DOHH2 (cell line): Measurements from ENCODE around the gene ANXA5.

Experiments used
- H3F3A ChIP-seq: fragments of 200-600 bp; sonication (generic), shearing (Covaris generic); 2 replicates; pipeline ENCODE4 v1.6.0; 2016; ENCODE audit warnings: antibody characterized with exemption, mild to moderate bottlenecking; ENCODE audit not compliant: control insufficient read depth, insufficient read depth
- H3K27ac ChIP-seq: fragments of 200-600 bp; sonication (generic); 2 replicates; pipeline ENCODE4 v1.5.1; 2014; ENCODE audit warnings: low read depth, mild to moderate bottlenecking, low read length, moderate library complexity
- H3K27me3 ChIP-seq: fragments of 200-600 bp; sonication (generic); 2 replicates; pipeline ENCODE4 v1.6.1; 2014; ENCODE audit warnings: mild to moderate bottlenecking, low read length, mixed read lengths; ENCODE audit not compliant: control insufficient read depth
- H3K36me3 ChIP-seq: fragments of 200-600 bp; sonication (generic); 2 replicates; pipeline ENCODE4 v1.6.1; 2014; ENCODE audit warnings: mild to moderate bottlenecking, low read length, moderate library complexity, mixed read lengths; ENCODE audit not compliant: control insufficient read depth
- H3K4me1 ChIP-seq: fragments of 200-600 bp; sonication (generic); 2 replicates; pipeline ENCODE4 v1.6.1; 2014; ENCODE audit warnings: mild to moderate bottlenecking, low read length, mixed read lengths; ENCODE audit not compliant: control insufficient read depth
- H3K4me2 ChIP-seq: fragments of 200-600 bp; sonication (generic); 2 replicates; pipeline ENCODE4 v1.6.0; 2014; ENCODE audit warnings: mild to moderate bottlenecking, low read length, moderate library complexity
- H3K4me3 ChIP-seq: fragments of 200-600 bp; sonication (generic); 2 replicates; pipeline ENCODE4 v1.5.1; 2014; ENCODE audit warnings: mild to moderate bottlenecking, low read length, mixed read lengths
- H3K79me2 ChIP-seq: fragments of 200-600 bp; sonication (generic); 2 replicates; pipeline ENCODE4 v1.6.1; 2014; ENCODE audit warnings: mild to moderate bottlenecking, low read length, mixed read lengths; ENCODE audit not compliant: control insufficient read depth
- H3K9me2 ChIP-seq: fragments of 200-600 bp; sonication (generic); replicated peaks from 2 replicates; pipeline ENCODE4 v1.6.1; 2014; ENCODE audit warnings: mild to moderate bottlenecking, low read length, mixed read lengths; ENCODE audit not compliant: control insufficient read depth
- H3K9me3 ChIP-seq: fragments of 200-600 bp; sonication (generic); 2 replicates; pipeline ENCODE4 v1.6.1; 2014; ENCODE audit warnings: antibody characterized with exemption, low read length, mixed read lengths; ENCODE audit not compliant: control insufficient read depth, insufficient read depth
- H4K20me1 ChIP-seq: fragments of 200-600 bp; sonication (generic); 2 replicates; pipeline ENCODE4 v1.6.0; 2014; ENCODE audit warnings: low read depth, mild to moderate bottlenecking, antibody characterized with exemption, low read length, moderate library complexity; ENCODE audit not compliant: control insufficient read depth, insufficient read depth
- EZH2phosphoT487 ChIP-seq: fragments of 200-600 bp; sonication (generic); IDR thresholded peaks from 2 replicates; pipeline ENCODE4 v1.6.1; 2017; ENCODE audit warnings: borderline replicate concordance, mild to moderate bottlenecking, antibody characterized with exemption, low read length, moderate library complexity, mixed read lengths
- TF ChIP-seq, protein P1 (sequence below): fragments of 200-600 bp; sonication (generic); IDR thresholded peaks from one replicate; pipeline ENCODE4 v1.5.1; 2014; ENCODE audit warnings: antibody characterized with exemption, mild to moderate bottlenecking, low read depth, low read length; ENCODE audit not compliant: poor library complexity, severe bottlenecking

Gene ANXA5

DNA sequence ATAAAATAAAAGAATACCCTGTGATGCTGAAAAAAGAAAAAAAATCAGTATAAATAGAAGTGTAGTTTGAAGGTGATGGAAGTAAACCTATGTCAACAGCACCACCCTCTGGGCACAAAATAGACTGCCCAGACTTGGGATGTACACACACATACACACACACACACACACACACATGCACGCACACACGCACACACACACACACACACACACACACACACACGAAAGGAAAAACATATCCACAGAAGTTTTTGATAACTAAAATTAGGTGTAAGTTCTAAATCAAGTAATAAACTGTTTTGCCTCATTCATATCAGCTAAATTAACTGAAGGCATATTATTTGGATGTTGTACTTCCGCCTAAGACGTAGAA lies 40.5 kb downstream of the ANXA5 start:
- no peaks in the 10 kb centered on the region for H3K9me3 ChIP-seq
- no peaks in the 10 kb centered on the region for H3K79me2 ChIP-seq
- H3K4me2 ChIP-seq: no peak overlapping the region
- H3K4me1 ChIP-seq: peaks cover 11% of the 10 kb centered on the region
- H3K27ac ChIP-seq: no peak overlapping the region
- no peaks in the 10 kb centered on the region for H3K9me2 ChIP-seq
- H3K4me3 ChIP-seq: no peak overlapping the region
- TF ChIP-seq, protein P1, sequence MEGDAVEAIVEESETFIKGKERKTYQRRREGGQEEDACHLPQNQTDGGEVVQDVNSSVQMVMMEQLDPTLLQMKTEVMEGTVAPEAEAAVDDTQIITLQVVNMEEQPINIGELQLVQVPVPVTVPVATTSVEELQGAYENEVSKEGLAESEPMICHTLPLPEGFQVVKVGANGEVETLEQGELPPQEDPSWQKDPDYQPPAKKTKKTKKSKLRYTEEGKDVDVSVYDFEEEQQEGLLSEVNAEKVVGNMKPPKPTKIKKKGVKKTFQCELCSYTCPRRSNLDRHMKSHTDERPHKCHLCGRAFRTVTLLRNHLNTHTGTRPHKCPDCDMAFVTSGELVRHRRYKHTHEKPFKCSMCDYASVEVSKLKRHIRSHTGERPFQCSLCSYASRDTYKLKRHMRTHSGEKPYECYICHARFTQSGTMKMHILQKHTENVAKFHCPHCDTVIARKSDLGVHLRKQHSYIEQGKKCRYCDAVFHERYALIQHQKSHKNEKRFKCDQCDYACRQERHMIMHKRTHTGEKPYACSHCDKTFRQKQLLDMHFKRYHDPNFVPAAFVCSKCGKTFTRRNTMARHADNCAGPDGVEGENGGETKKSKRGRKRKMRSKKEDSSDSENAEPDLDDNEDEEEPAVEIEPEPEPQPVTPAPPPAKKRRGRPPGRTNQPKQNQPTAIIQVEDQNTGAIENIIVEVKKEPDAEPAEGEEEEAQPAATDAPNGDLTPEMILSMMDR: peak; percentile 53
- TF ChIP-seq EZH2phosphoT487: no peak
- H4K20me1 ChIP-seq: no peaks in the 10 kb centered on the region
- no peaks in the 10 kb centered on the region for H3K36me3 ChIP-seq
- H3K27me3 ChIP-seq: no peaks in the 10 kb centered on the region
- no peaks in the 10 kb centered on the region for H3F3A ChIP-seq

DNA sequence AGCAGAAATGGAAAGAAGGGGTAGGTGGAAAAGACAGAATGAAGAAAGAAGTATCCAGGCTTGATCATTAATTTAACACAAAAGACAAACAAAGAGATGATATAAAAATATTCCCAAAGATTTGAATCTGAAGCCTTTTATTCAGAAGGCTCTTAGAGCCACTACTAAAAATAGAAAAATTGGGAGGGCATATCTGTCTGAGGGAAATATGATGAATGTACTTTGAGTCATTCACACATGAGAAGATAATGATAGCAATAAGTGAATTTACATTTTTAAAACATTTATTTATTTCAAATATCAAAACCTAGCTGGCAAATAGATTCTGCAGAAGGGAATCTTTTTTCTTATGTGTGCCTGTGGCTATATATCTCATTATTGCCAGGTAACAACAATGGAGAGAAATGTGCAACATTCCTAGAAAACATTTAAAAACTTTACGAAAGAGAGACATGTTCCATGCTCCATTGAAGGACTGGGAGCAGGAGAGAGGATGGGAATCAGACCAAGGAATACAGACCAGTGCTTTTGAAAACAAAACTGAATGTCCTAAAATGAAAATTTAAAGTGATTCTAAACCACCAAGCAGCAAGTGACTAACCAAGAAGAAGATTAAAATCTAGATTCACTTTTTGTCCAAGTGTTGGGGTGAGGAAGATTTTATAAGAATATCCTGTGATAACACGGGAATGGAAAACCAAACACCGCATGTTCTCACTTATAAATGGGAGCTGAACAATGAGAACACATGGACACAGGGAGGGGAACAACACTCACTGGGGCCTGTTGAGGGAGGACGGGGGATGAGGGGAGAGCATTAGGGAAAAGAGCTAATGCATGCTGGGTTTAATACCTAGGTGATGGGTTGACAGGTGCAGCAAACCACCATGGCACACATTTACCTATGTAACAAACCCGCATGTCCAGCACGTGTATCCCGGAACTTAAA lies 41.2 kb downstream of the ANXA5 start:
- TF ChIP-seq, protein P1: no peak
- TF ChIP-seq EZH2phosphoT487: no peak

DNA sequence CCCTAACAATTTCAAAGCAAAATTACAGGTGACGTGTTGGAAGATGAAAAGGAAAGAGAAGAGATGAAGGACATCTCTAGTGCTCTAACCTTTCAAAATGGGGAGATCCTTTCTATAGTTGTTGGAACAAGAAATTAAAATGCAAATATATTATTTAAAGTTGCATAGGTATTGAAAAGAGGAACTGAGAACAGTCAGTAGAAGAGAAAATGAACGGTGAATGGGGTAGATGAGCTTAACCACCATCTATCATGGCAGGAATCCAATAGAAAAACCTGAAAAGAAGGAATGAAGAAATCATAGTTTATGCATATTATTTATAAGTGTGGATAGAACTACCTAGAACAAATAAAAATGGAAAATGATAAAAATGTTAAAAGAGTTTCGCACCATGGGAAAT lies 42.0 kb downstream of the ANXA5 start:
- no peaks in the 10 kb centered on the region for H4K20me1 ChIP-seq
- no peaks in the 10 kb centered on the region for H3K9me2 ChIP-seq
- no peaks in the 10 kb centered on the region for H3K36me3 ChIP-seq
- H3F3A ChIP-seq: no peaks in the 10 kb centered on the region
- peaks cover 11% of the 10 kb centered on the region for H3K4me1 ChIP-seq
- no peaks in the 10 kb centered on the region for H3K9me3 ChIP-seq
- peak overlapping the region; percentile 34 for H3K4me2 ChIP-seq
- H3K79me2 ChIP-seq: no peaks in the 10 kb centered on the region
- H3K27ac ChIP-seq: no peak overlapping the region
- no peaks in the 10 kb centered on the region for H3K27me3 ChIP-seq
- TF ChIP-seq, protein P1: no peak
- TF ChIP-seq EZH2phosphoT487: no peak
- no peak overlapping the region for H3K4me3 ChIP-seq

More for the DNA sequence above, 41.2 kb downstream of the ANXA5 start:
- no peaks in the 10 kb centered on the region for H3K27me3 ChIP-seq
- no peaks in the 10 kb centered on the region for H4K20me1 ChIP-seq
- H3K4me1 ChIP-seq: peaks cover 11% of the 10 kb centered on the region
- H3K4me3 ChIP-seq: no peak overlapping the region
- no peaks in the 10 kb centered on the region for H3K36me3 ChIP-seq
- H3K9me3 ChIP-seq: no peaks in the 10 kb centered on the region
- no peak overlapping the region for H3K27ac ChIP-seq
- no peaks in the 10 kb centered on the region for H3K79me2 ChIP-seq
- H3K9me2 ChIP-seq: no peaks in the 10 kb centered on the region
- no peak overlapping the region for H3K4me2 ChIP-seq
- no peaks in the 10 kb centered on the region for H3F3A ChIP-seq
